Thyroid gland (tissue), 4 donors: ENCODE results near the gene GPR162. TPM values are rescaled to one million over a fixed set of nuclear protein-coding genes. Genes with fewer than 3 reads are reported as not detected.
A peak's percentile ranks its signal among the peaks of the same experiment; 100 is the strongest.

ENCODE experiments used
- DNase-seq, 2 donors: peaks; one replicate each; pipeline ENCODE4 v3.0.0-alpha.2; 2019
- H3K27ac ChIP-seq, 3 donors: fragments of 200-600 bp; sonication (generic); 1 replicate in 2 of 3; 2 replicates in 1 of 3; pipeline ENCODE4 v1.5.1; 2016 to 2019; ENCODE audit warnings: mild to moderate bottlenecking in 1 of 3, moderate library complexity in 1 of 3
- H3K27me3 ChIP-seq: fragments of 200-600 bp; sonication (generic); one replicate; pipeline ENCODE4 v1.5.1; 2019
- H3K36me3 ChIP-seq, 2 donors: fragments of 200-600 bp; sonication (generic); one replicate each; pipeline ENCODE4 v1.5.1; 2016 to 2019
- H3K4me1 ChIP-seq, 2 donors: fragments of 200-600 bp; sonication (generic); one replicate each; pipeline ENCODE4 v1.5.1; 2017 to 2019
- H3K4me3 ChIP-seq, 3 donors: fragments of 200-600 bp; sonication (generic); replicated peaks in 1 of 3; 1 replicate in 2 of 3; 2 replicates in 1 of 3; pipeline ENCODE4 v1.5.1; 2016; ENCODE audit warnings: mild to moderate bottlenecking in 1 of 3
- H3K9me3 ChIP-seq: fragments of 200-600 bp; sonication (generic); one replicate; pipeline ENCODE4 v1.5.1; 2017
- CTCF ChIP-seq, 6 experiments: fragments of 200-600 bp in 3 of 6; fragments of 450-650 bp in 3 of 6; sonication (generic) in 3 of 6; IDR thresholded peaks; one replicate each; pipeline ENCODE4 v1.5.1; 2016 to 2019; ENCODE audit warnings: antibody characterized with exemption in 6 of 6, mild to moderate bottlenecking in 2 of 6, inconsistent platforms in 1 of 6, moderate library complexity in 1 of 6
- POLR2A ChIP-seq, 2 donors: fragments of 450-650 bp; IDR thresholded peaks; one replicate each; pipeline ENCODE4 v1.6.1; 2017; ENCODE audit warnings: antibody characterized with exemption in 2 of 2, mild to moderate bottlenecking in 2 of 2, moderate library complexity in 1 of 2
- WGBS, 2 donors: methylation state at CpG; one replicate each; pipeline ENCODE4 v1.1.5; 2017; 5-methylcytosine and 5-hydroxymethylcytosine counted together
- intact Hi-C: fragments of 100-400 bp; cut with DNase I; formaldehyde crosslinking; loops from one replicate; pipeline ENCODE4 v1.15.1; 2023
- total RNA-seq, 4 donors: library from RNA; depleted of rRNA; stranded (reverse); fragments of >200 nt; gene quantifications; one replicate each; pipeline ENCODE4 v1.2.3, GENCODE V29; 2016

The GPR162 gene
- total RNA-seq, 4 donors from 2014 or later: 0.34 to 1.1 (median 0.56) TPM

- Histone ChIP-seq H3K4me1 (peaks cover 17 to 28% of the 10 kb centered on the region in 2 donors), H3K27me3 (no peaks in the 10 kb centered on the region), H3K4me3 (peak overlapping the region in 1 of 3 donors; percentile 100), H3K9me3 (no peaks in the 10 kb centered on the region), H3K27ac (peak overlapping the region in 2 of 3 donors; percentile 84 to 98), H3K36me3 (peaks cover 42 to 45% of the 10 kb centered on the region in 2 donors)
- TF ChIP-seq CTCF (IDR thresholded peaks at IDR 0.05): no peak
- TF ChIP-seq POLR2A (IDR thresholded peaks at IDR 0.05): no peak
- intact Hi-C loops: no loop called here
- 77 to 78% methylated on average over 17 to 19 of the region's 19 CpGs for WGBS, 2 donors
- no peak for DNase-seq
Observed at GRCh38 chr12:6866163-6866919, 44.7 kb downstream of the GPR162 start.

- peak overlapping the region; percentile 84 to 98 (median 92) for H3K27ac ChIP-seq
- H3K4me3 ChIP-seq: peak overlapping the region in 2 of 3 donors; percentile 46 to 100
- no peaks in the 10 kb centered on the region for H3K27me3 ChIP-seq
- TF ChIP-seq CTCF (IDR thresholded peaks at IDR 0.05) (peak in 1 of 6 experiments; percentile 15), POLR2A (IDR thresholded peaks at IDR 0.05) (no peak)
- no peaks in the 10 kb centered on the region for H3K9me3 ChIP-seq
- no peak for DNase-seq
- H3K4me1 ChIP-seq: peaks cover 24 to 34% of the 10 kb centered on the region in 2 donors
- peaks cover 39 to 41% of the 10 kb centered on the region in 2 donors for H3K36me3 ChIP-seq
- 0 to 3% methylated on average over 10 to 14 of the region's 33 CpGs for WGBS, 2 donors
- intact Hi-C loops: no loop called here
Observed at GRCh38 chr12:6866920-6867412, 45.3 kb downstream of the GPR162 start.

- peaks cover 32 to 37% of the 10 kb centered on the region in 2 donors for H3K36me3 ChIP-seq
- intact Hi-C loops: loop anchor here (2.0 kb wide), 1 partner anchor 71 kb away; no protein-coding TSS in a partner anchor
- no peaks in the 10 kb centered on the region for H3K9me3 ChIP-seq
- WGBS, 2 donors: 1% methylated on average over 38 of the region's 86 CpGs; no CpG with 5 or more reads in 1 of the 2 donors
- no peak for TF ChIP-seq CTCF (IDR thresholded peaks at IDR 0.05)
- peak; percentile 95 to 99 for TF ChIP-seq POLR2A (IDR thresholded peaks at IDR 0.05)
- peak within 1 kb of the TSS; percentile 61 to 100 (median 99) for H3K4me3 ChIP-seq
- peaks cover 26 to 37% of the 10 kb centered on the region in 2 donors for H3K4me1 ChIP-seq
- peak within 1 kb of the TSS; percentile 84 to 98 (median 92) for H3K27ac ChIP-seq
- DNase-seq: peak; percentile 80 to 81
- H3K27me3 ChIP-seq: no peaks in the 10 kb centered on the region
Observed at GRCh38 chr12:6867413-6868210, 46.0 kb downstream of the GPR162 start, which contains the start of gene TPI1. TPI1 (plus strand) TSS chr12:6867531; CDS start chr12:6867567, 36 bp downstream.

GRCh38 chr12:6868211-6869048, 46.8 kb downstream of the GPR162 start:
- H3K36me3 ChIP-seq: peaks cover 25 to 29% of the 10 kb centered on the region in 2 donors

More at GRCh38 chr12:6868211-6869048, 46.8 kb downstream of the GPR162 start:
- Histone ChIP-seq H3K27ac (peak overlapping the region; percentile 9 to 98 (median 84)), H3K27me3 (no peaks in the 10 kb centered on the region), H3K4me3 (peak overlapping the region; percentile 61 to 100 (median 99)), H3K9me3 (no peaks in the 10 kb centered on the region), H3K4me1 (peaks cover 26 to 37% of the 10 kb centered on the region in 2 donors)
- intact Hi-C loops: loop anchor here (2.0 kb wide), 1 partner anchor 70 kb away; no protein-coding TSS in a partner anchor
- DNase-seq: no peak
- no peak for TF ChIP-seq CTCF (IDR thresholded peaks at IDR 0.05)
- WGBS, 2 donors: 10 to 16% methylated on average over 17 to 18 of the region's 22 CpGs
